Mucosa of stomach (tissue), 1 donor: Measurements from ENCODE around the gene SPINT2.

Experiments used
- H3K27me3 ChIP-seq: one replicate; pipeline ENCODE4 v1.7.0; 2013; ENCODE audit warnings: mild to moderate bottlenecking, low read length; ENCODE audit not compliant: control insufficient read depth, insufficient read depth
- H3K36me3 ChIP-seq: one replicate; pipeline ENCODE4 v1.7.0; 2013; ENCODE audit warnings: low read length; ENCODE audit not compliant: control insufficient read depth, insufficient read depth
- H3K4me1 ChIP-seq: one replicate; pipeline ENCODE4 v1.7.0; 2013; ENCODE audit warnings: mild to moderate bottlenecking, low read length; ENCODE audit not compliant: control insufficient read depth, insufficient read depth
- H3K4me3 ChIP-seq: one replicate; pipeline ENCODE4 v1.7.0; 2013; ENCODE audit warnings: low read length
- H3K9ac ChIP-seq: one replicate; pipeline ENCODE4 v1.7.0; 2013; ENCODE audit warnings: mild to moderate bottlenecking, low read length, moderate library complexity
- H3K9me3 ChIP-seq: one replicate; pipeline ENCODE4 v1.7.0; 2013; ENCODE audit warnings: mild to moderate bottlenecking, low read length, moderate library complexity; ENCODE audit not compliant: control insufficient read depth
- donor health status: Pancreatic carcinoma.

The SPINT2 gene

DNA sequence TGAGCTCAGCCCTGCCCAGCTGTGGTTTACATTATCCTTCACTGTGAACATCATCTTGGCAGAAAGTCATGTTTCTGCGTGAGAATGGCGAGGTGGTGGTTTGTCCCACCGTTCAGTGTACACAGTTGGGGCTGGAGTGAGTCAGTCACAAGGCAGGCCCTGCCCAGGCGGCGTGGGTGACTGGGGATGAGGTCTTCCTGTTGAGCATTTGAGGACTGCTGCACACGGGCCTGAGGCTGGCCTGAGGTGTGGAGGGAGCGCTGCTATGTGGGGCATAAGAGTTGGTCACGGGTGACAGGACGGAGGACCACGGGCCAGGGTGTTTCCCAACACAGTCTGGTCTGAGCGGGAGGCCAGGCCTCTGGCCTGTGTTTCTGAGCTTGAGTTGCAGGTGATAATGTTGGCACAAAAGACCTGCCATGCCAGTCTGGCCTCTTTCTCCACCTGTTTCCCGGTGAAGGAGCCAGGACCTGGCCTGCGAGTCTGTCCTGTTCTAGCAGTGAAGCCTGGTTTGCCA, 26.3 kb downstream of the SPINT2 start:
- Histone ChIP-seq H3K36me3 (peaks cover 27% of the 10 kb centered on the region), H3K9me3 (no peaks in the 10 kb centered on the region)

DNA sequence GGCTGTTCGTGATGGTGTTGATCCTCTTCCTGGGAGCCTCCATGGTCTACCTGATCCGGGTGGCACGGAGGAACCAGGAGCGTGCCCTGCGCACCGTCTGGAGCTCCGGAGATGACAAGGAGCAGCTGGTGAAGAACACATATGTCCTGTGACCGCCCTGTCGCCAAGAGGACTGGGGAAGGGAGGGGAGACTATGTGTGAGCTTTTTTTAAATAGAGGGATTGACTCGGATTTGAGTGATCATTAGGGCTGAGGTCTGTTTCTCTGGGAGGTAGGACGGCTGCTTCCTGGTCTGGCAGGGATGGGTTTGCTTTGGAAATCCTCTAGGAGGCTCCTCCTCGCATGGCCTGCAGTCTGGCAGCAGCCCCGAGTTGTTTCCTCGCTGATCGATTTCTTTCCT, 27.5 kb downstream of the SPINT2 start:
- H3K36me3 ChIP-seq, result peaks cover 22% of the 10 kb centered on the region
- no peak overlapping the region for H3K9ac ChIP-seq
- no peaks in the 10 kb centered on the region for H3K9me3 ChIP-seq
- H3K4me3 ChIP-seq, result no peak overlapping the region
- peaks cover 26% of the 10 kb centered on the region for H3K4me1 ChIP-seq
- H3K27me3 ChIP-seq, result no peaks in the 10 kb centered on the region

More for the DNA sequence above, 26.3 kb downstream of the SPINT2 start:
- H3K4me3 ChIP-seq, result no peak overlapping the region
- no peaks in the 10 kb centered on the region for H3K27me3 ChIP-seq
- peak overlapping the region; percentile 47 for H3K9ac ChIP-seq
- peaks cover 33% of the 10 kb centered on the region for H3K4me1 ChIP-seq

DNA sequence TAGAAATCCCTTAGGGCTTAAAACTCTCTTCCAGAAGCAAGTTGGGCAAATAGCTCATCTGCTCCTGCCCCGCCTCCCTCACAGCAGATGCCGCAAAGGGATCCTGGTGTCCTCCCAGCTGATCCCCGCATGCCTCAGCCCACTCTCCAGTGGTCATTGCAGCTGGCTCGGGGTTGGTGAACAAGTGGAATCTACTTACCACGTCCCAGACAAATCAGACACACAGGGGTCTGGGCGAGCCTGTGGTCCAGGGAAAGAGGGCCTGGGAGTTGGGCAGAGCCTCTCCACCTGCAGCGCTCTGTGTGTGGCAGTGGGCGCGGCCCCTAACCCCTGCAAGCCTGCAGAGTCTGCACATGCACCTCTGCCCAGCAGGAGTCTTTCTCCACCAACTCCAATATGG, 28.9 kb downstream of the SPINT2 start:
- Histone ChIP-seq H3K4me3 (no peak overlapping the region), H3K9ac (no peak overlapping the region), H3K27me3 (no peaks in the 10 kb centered on the region), H3K4me1 (peaks cover 26% of the 10 kb centered on the region), H3K9me3 (no peaks in the 10 kb centered on the region), H3K36me3 (peaks cover 22% of the 10 kb centered on the region)

DNA sequence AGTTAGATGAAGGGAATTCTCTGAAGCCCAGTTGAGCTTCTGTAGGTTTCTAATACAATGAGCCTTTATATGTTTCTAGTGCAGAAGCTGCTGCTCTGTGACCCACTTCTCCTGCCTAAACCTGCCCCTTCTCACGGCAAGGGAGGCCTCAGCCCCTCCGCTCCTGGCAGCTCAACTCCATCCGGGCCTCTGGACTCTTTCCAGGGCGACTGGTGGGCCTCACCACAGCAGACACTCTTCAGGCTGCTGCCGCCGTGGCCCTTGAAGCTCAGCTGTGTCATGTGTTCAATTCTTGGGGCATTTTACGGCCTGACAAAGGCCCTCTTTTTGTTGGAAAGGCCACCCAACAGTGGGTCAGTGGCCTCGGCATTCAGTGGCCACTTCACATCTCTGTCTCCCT, 29.7 kb downstream of the SPINT2 start:
- Histone ChIP-seq H3K36me3 (peaks cover 22% of the 10 kb centered on the region), H3K9ac (no peak overlapping the region), H3K4me3 (no peak overlapping the region), H3K27me3 (no peaks in the 10 kb centered on the region), H3K9me3 (no peaks in the 10 kb centered on the region), H3K4me1 (peaks cover 26% of the 10 kb centered on the region)

DNA sequence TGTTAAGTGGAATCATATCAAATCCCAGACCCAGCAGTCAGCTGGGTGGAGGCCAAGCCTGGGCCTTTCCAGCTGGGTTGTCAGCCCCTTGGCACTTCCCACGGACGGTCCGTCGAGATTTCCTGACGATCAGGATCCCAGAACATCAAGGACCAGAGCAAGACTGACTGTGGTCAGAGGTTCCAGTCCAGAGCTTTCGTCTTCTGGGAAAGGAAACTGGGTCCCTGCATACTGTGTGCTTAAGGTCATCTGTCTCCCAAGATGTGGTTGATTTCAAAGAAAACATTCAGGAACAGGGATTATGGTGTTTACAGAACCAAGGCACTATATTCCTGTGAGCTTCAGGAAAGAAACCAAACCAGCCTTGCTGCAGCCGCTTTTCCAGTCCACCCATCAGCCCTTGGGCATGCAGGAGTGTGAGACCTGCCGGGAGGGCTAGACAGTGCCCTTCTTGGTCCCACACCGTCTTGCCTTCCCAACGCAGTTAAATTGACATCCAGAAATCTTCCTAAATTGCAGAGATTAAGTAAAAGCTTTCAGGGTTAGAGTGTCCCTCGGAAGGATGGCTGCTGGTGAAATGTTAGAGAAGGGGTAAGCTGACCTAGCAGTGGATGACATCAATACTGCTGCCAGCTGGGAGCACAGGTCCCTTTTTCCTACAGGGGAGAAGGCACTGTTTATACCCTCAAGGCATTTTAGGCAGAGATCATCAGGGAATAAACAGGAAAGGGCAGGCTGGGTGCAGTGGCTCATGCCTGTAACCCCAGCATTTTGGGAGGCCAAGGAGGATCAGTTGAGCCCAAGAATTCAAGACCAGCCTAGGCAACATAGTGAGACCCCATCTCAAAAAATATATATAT, 34.7 kb downstream of the SPINT2 start:
- no peaks in the 10 kb centered on the region for H3K27me3 ChIP-seq
- no peaks in the 10 kb centered on the region for H3K36me3 ChIP-seq
- H3K4me3 ChIP-seq, result no peak overlapping the region
- no peaks in the 10 kb centered on the region for H3K9me3 ChIP-seq
- no peak overlapping the region for H3K9ac ChIP-seq
- H3K4me1 ChIP-seq, result peaks cover 14% of the 10 kb centered on the region

DNA sequence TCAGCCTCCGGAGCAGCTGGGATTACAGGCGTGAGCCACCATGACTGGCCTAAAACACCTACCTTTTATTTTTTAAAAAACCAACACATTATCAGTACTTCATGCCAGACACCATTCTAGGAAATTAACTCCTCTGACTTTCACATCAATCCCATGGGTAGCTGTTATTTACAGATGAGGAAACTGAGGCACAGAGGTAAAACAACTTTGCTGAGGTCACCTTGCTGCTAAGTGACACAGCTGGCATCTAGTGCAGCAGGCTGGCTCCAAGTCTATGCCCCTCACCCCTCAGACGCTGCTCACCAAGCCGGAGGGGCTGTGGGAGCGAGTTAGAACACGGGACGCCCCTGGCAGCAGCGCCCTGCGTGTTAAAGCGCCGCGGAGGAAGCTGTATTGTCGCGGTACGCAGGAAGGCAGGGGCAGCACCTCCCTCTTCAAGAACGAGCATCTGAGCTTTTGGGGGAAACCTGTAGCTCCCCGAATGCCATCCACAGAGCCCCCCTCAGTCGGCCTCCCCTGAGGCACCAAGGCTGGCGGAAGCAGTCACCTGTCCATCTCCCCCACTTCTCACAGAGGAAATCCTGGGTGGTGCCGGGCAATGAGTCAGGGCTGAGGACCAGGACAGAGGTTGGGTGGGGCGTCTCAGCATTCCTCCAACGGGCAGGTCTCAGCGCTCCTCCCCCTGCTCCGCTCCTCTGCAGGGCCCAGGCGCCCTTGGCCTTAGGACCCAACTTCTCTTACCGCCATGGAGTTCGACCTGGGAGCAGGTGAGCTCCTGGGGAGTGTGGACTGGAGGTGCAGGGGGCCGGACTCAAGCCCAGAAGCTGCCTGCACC, 39.4 kb downstream of the SPINT2 start, which contains the start of gene C19orf33:
Gene C19orf33, plus strand, starts transcription at position 735 of the 835 bp plus-strand sequence. Its CDS starts 11 bp downstream, at position 746.
- peak within 1 kb of the TSS; percentile 77 for H3K4me3 ChIP-seq
- H3K36me3 ChIP-seq, result no peaks in the 10 kb centered on the region
- H3K4me1 ChIP-seq, result peaks cover 21% of the 10 kb centered on the region
- H3K27me3 ChIP-seq, result no peaks in the 10 kb centered on the region
- H3K9me3 ChIP-seq, result no peaks in the 10 kb centered on the region
- peak within 1 kb of the TSS; percentile 96 for H3K9ac ChIP-seq

DNA sequence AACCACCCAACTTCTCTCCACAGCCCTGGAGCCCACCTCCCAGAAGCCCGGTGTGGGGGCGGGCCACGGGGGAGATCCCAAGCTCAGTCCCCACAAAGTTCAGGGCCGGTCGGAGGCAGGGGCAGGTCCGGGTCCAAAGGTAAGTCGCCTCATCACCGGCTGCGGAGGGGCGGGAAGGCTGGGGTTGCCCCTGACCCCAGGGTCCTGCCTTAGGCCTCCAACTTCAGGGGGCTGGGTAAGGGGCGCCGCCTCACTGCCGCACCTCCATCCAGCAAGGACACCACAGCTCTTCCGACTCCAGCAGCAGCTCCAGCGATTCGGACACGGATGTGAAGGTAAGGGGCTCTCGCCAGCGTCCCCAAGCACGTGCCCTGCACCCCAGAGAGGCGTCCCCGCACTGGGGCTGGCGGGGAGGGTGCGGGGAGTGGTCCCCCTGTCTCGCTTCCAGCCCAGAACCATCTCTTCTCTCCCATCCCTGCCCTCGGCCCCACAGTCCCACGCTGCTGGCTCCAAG, 40.0 kb downstream of the SPINT2 start:
- H3K9ac ChIP-seq, result peak overlapping the region; percentile 96
- no peaks in the 10 kb centered on the region for H3K36me3 ChIP-seq
- no peaks in the 10 kb centered on the region for H3K9me3 ChIP-seq
- H3K4me1 ChIP-seq, result peaks cover 21% of the 10 kb centered on the region
- peak overlapping the region; percentile 69 for H3K4me3 ChIP-seq
- no peaks in the 10 kb centered on the region for H3K27me3 ChIP-seq

DNA sequence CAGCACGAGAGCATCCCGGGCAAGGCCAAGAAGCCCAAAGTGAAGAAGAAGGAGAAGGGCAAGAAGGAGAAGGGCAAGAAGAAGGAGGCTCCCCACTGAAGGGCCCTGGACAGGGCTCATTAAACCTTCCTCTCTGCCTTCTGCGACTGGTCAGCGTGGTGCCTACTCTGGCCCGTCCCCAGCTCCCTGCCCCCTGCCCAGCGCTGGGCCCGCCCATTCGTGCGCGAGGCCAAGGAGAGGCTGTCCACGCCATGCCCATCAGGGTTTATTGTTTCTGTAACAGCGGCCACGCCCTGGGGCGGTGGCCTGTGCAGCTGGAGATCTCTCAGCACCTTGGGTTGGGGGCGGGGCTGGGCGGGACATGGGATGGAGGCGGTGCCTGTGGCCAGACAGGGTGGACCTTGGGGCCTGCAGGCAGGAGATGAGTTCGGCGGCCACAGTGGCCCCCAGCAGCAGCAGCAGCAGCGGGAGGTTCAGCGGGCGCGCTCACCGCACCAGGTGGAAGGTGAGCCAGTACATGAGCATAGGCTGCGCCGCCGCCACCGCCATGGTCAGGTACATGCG, 40.6 kb downstream of the SPINT2 start:
- peak overlapping the region; percentile 69 for H3K4me3 ChIP-seq
- H3K4me1 ChIP-seq, result peaks cover 21% of the 10 kb centered on the region
- H3K9me3 ChIP-seq, result no peaks in the 10 kb centered on the region
- H3K36me3 ChIP-seq, result no peaks in the 10 kb centered on the region
- peak overlapping the region; percentile 96 for H3K9ac ChIP-seq
- H3K27me3 ChIP-seq, result no peaks in the 10 kb centered on the region

DNA sequence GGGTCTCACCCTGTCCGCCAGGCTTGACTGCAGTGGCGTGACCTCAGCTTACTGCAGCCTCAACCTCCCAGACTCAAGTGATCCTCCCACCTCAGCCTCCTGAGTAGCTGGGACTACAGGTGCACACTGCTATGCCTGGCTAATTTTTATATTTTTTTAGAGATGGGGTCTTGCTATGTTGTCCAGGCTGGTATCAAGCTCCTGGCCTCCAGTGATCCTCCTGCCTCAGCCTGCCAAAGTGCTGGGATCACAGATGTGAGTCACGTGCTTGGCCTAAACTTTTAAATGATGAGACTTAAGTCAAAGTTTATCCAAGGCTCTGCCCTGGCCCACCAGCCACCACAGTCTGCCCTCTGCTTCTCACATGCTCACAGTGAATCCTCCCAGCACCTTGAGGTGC, 41.9 kb downstream of the SPINT2 start:
- no peak overlapping the region for H3K9ac ChIP-seq
- no peaks in the 10 kb centered on the region for H3K36me3 ChIP-seq
- no peaks in the 10 kb centered on the region for H3K9me3 ChIP-seq
- H3K4me1 ChIP-seq, result peaks cover 14% of the 10 kb centered on the region
- no peak overlapping the region for H3K4me3 ChIP-seq
- no peaks in the 10 kb centered on the region for H3K27me3 ChIP-seq

DNA sequence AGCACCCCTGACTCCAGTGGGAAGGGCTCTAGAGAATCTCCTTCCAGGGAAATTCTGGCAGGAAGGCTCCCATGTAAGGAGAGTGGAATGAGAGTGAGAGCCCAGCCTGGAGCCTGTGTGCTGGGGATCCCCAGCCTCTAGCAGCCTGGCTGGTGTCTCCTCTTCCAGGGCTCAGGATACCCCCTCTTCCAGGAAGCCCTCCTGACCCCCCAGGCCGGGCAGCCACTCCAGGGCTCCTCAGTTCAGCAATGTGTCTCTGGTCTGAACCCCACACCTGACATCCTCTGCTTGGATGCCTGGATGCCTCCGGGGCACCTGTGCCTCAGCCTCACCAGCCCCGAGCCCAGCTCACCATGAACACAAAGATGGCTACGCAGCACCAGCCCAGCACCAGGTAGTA, 42.7 kb downstream of the SPINT2 start:
- no peaks in the 10 kb centered on the region for H3K36me3 ChIP-seq
- H3K27me3 ChIP-seq, result no peaks in the 10 kb centered on the region
- no peak overlapping the region for H3K4me3 ChIP-seq
- no peaks in the 10 kb centered on the region for H3K9me3 ChIP-seq
- peaks cover 14% of the 10 kb centered on the region for H3K4me1 ChIP-seq
- H3K9ac ChIP-seq, result no peak overlapping the region

DNA sequence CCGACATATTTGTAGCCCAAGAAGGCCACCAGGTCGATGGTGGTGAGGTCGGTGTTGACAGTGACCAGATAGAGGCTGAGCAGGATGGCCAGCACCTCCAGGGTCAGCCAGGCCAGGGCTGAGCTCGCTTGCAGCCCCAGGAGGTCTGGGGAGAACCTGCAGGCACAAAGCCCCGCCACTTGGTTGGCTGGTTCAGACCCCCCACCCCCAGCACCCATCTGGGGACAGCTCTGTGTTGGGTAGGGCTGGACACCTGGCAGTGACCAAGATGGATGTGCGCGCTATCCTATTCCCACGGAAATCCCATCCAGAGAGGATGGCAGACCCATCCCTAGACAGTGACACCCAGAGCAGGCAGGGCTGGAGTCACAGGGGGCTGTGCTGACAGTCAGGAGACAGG, 43.2 kb downstream of the SPINT2 start:
- Histone ChIP-seq H3K4me1 (peaks cover 14% of the 10 kb centered on the region), H3K27me3 (no peaks in the 10 kb centered on the region), H3K36me3 (no peaks in the 10 kb centered on the region), H3K9ac (no peak overlapping the region), H3K4me3 (no peak overlapping the region), H3K9me3 (no peaks in the 10 kb centered on the region)
